ENCODE data around the gene STPG3. TPM values are rescaled to one million over a fixed set of nuclear protein-coding genes. Genes with fewer than 3 reads are reported as not detected.
"Not testable (repeated sequence)": the region's sequence is repeated elsewhere in the genome, so short reads cannot be mapped to it uniquely, and the experiment has no call there.

The STPG3 gene
- polyA plus RNA-seq, 1 donor, result 3.4 TPM

DNA sequence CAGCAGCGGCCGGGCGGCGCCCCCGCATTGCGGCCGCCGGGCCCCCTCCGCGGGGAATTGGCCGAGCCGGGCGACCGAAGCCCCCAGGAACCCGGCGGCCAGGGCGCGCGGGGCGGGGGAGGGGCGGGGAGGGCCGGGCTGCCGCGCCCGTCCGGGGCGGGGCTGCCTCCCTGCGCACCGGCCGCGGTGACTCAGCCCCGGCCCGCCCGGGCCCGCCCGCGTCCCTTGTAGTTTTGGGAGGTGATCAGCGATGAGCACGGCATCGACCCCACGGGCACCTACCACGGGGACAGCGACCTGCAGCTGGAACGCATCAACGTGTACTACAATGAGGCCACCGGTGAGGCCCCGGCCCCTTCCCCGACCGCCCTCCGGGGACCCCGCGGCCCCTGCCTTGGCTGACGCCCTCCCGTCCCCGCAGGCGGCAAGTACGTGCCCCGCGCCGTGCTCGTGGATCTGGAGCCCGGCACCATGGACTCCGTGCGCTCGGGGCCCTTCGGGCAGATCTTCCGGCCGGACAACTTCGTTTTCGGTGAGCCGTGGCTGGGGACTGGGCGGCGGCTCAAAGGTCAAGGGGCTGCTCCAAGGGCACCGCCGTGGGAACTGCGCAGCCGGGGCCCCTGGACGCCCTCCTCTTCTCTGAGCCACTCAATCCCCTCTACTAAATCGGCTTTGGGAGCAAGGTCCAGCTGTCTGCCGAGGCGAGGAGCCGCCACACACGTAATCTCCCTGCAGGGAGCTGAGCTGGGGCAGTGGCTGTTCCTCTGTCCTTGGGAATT, 9.4 kb upstream of the STPG3 start:
- peaks cover 56% of the 10 kb centered on the region for H3K4me1 ChIP-seq (ENCODE audit: control insufficient read depth, insufficient read depth, low read length)
- WGBS (ENCODE audit: insufficient coverage, low lambda C conversion rate), result no CpG with 5 or more reads among the region's 83 CpGs
- peak in 1 of 2 donors; percentile 72 for DNase-seq
- no peaks in the 10 kb centered on the region for H3K9me3 ChIP-seq (ENCODE audit: control insufficient read depth, low read depth, low read length)
- peak overlapping the region; percentile 81 for H3K4me3 ChIP-seq (ENCODE audit: low read length)
- no peaks in the 10 kb centered on the region for H3K27me3 ChIP-seq (ENCODE audit: control insufficient read depth, insufficient read depth, low read length)
- peak overlapping the region; percentile 86 for H3K27ac ChIP-seq (ENCODE audit: low read length)
- peaks cover 24% of the 10 kb centered on the region for H3K36me3 ChIP-seq (ENCODE audit: control insufficient read depth, insufficient read depth, low read length)

DNA sequence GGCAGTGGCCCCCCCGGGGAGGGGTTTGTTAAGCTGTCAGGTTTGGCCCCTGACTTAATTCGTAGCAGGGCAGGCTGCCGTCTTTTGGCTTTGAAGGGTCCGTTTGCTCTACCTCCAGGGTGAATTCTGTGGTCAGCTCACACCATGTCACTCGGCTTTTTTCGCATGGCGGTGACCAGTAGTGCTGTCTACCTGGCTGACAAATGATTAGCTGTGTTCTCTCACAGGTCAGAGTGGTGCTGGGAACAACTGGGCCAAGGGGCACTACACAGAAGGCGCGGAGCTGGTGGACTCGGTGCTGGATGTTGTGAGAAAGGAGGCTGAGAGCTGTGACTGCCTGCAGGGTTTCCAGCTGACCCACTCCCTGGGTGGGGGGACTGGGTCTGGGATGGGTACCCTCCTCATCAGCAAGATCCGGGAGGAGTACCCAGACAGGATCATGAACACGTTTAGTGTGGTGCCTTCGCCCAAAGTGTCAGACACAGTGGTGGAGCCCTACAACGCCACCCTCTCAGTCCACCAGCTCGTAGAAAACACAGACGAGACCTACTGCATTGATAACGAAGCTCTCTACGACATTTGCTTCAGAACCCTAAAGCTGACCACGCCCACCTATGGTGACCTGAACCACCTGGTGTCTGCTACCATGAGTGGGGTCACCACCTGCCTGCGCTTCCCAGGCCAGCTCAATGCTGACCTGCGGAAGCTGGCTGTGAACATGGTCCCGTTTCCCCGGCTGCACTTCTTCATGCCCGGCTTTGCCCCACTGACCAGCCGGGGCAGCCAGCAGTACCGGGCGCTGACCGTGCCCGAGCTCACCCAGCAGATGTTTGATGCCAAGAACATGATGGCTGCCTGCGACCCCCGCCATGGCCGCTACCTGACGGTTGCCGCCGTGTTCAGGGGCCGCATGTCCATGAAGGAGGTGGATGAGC, 8.6 kb upstream of the STPG3 start:
- Histone ChIP-seq H3K4me3 (ENCODE audit: low read length) (peak overlapping the region; percentile 81), H3K4me1 (ENCODE audit: control insufficient read depth, insufficient read depth, low read length) (peaks cover 48% of the 10 kb centered on the region), H3K36me3 (ENCODE audit: control insufficient read depth, insufficient read depth, low read length) (peaks cover 24% of the 10 kb centered on the region), H3K27me3 (ENCODE audit: control insufficient read depth, insufficient read depth, low read length) (no peaks in the 10 kb centered on the region), H3K9me3 (ENCODE audit: control insufficient read depth, low read depth, low read length) (no peaks in the 10 kb centered on the region), H3K27ac (ENCODE audit: low read length) (peak overlapping the region; percentile 86)
- WGBS (ENCODE audit: insufficient coverage, low lambda C conversion rate), result no CpG with 5 or more reads among the region's 36 CpGs
- no peak for DNase-seq

DNA sequence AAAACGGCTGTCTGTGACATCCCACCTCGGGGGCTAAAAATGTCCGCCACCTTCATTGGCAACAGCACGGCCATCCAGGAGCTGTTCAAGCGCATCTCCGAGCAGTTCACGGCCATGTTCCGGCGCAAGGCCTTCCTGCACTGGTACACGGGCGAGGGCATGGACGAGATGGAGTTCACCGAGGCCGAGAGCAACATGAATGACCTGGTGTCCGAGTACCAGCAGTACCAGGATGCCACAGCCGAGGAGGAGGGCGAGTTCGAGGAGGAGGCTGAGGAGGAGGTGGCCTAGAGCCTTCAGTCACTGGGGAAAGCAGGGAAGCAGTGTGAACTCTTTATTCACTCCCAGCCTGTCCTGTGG, 7.8 kb upstream of the STPG3 start:
- Histone ChIP-seq H3K36me3 (ENCODE audit: control insufficient read depth, insufficient read depth, low read length) (peaks cover 24% of the 10 kb centered on the region), H3K4me3 (ENCODE audit: low read length) (peak overlapping the region; percentile 81), H3K4me1 (ENCODE audit: control insufficient read depth, insufficient read depth, low read length) (peaks cover 41% of the 10 kb centered on the region)
- not testable (repeated sequence) for H3K9me3 ChIP-seq (ENCODE audit: control insufficient read depth, low read depth, low read length); H3K27me3 ChIP-seq (ENCODE audit: control insufficient read depth, insufficient read depth, low read length); DNase-seq; H3K27ac ChIP-seq (ENCODE audit: low read length)
- WGBS (ENCODE audit: insufficient coverage, low lambda C conversion rate), result no CpG with 5 or more reads among the region's 18 CpGs

DNA sequence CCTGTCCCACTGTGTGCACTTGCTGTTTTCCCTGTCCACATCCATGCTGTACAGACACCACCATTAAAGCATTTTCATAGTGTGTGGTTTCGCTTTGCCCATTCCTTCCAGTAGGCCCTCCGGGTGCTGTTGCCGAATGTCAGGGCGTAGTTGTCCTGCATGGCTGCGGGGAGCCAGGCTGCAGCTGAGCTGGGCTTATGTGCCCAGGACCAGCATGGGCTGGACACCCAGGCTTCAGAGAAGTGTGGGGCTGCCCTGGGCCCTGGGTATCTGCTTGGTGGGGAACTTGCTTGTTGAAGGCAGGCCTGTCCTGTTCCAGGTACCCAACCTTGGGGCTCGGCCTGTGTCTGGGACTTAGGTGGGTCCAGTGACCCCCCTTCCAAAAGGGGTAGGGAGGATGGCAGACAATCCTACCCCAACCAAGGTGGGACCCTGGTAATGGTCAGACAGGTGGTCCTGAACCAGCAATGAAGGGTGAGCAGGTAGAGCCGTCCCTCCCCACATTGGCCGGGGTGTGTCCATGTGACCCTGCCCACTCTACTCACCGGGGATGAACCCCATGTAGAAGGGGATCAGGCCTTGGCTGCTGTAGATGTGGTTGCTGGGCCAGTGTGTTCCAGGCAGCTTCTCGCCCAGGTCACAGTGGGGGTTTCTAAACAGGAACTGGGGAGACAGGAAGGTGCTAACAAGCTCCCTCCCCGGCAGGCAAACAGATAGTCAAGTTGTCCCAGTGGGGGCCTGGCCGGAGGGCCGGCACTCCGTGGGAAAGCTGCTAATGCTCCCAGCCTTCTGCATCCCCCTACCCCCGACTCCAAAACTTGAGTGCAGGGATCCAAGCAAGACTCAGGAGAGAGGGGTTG, 7.2 kb upstream of the STPG3 start:
- WGBS (ENCODE audit: insufficient coverage, low lambda C conversion rate), result no CpG with 5 or more reads among the region's 15 CpGs
- Histone ChIP-seq H3K4me1 (ENCODE audit: control insufficient read depth, insufficient read depth, low read length) (peaks cover 35% of the 10 kb centered on the region), H3K4me3 (ENCODE audit: low read length) (no peak overlapping the region), H3K9me3 (ENCODE audit: control insufficient read depth, low read depth, low read length) (no peaks in the 10 kb centered on the region), H3K36me3 (ENCODE audit: control insufficient read depth, insufficient read depth, low read length) (peaks cover 24% of the 10 kb centered on the region), H3K27me3 (ENCODE audit: control insufficient read depth, insufficient read depth, low read length) (no peaks in the 10 kb centered on the region), H3K27ac (ENCODE audit: low read length) (no peak overlapping the region)
- no peak for DNase-seq

DNA sequence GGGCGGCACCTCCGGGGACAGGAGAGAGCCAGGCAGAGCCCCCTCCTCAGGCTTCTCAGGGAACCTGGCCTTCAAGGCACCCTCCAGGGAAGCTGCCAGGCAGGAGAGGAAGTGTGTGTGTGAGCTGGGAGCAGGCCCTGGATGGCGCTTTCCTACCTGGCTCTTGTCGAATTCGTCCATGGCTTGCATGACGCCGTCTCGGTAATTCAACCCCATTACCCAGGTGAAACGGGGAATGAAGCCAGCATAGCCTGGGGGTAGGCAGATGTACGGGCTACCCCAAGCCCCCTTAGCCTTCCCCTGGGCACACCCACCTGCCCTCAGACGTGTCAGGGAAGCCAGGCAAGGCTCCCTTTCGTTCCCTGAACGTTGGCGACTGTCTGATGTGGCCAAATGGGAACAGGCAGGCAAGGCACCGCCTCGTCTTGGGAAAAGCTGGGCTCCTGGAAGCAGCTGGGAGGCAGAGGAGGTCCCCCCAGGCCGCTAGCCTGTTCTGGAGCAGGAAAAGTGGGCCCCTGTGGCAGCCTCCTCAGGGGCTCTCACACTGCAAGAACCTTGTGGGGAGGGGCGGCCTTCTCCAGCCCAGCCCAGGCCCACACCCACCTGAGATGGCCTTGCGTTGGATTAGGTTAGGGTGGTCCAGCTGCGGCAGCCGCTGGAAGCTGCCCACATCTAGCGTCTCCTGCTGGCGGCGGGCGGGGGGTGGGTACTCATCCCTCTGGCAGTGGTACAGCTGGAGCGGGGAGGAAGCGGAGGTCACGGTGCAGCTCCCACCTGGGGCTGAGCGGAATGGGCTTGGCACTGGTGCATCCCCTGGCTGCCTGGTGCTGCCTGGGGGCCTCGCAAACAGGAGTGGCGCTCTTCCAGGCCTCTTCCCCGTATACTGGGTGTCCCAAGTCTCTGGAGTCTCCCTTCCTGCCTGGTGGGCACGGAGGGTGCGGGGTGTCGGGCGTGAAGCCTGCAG, 6.3 kb upstream of the STPG3 start:
- DNase-seq, result no peak
- no peak overlapping the region for H3K27ac ChIP-seq (ENCODE audit: low read length)

DNA sequence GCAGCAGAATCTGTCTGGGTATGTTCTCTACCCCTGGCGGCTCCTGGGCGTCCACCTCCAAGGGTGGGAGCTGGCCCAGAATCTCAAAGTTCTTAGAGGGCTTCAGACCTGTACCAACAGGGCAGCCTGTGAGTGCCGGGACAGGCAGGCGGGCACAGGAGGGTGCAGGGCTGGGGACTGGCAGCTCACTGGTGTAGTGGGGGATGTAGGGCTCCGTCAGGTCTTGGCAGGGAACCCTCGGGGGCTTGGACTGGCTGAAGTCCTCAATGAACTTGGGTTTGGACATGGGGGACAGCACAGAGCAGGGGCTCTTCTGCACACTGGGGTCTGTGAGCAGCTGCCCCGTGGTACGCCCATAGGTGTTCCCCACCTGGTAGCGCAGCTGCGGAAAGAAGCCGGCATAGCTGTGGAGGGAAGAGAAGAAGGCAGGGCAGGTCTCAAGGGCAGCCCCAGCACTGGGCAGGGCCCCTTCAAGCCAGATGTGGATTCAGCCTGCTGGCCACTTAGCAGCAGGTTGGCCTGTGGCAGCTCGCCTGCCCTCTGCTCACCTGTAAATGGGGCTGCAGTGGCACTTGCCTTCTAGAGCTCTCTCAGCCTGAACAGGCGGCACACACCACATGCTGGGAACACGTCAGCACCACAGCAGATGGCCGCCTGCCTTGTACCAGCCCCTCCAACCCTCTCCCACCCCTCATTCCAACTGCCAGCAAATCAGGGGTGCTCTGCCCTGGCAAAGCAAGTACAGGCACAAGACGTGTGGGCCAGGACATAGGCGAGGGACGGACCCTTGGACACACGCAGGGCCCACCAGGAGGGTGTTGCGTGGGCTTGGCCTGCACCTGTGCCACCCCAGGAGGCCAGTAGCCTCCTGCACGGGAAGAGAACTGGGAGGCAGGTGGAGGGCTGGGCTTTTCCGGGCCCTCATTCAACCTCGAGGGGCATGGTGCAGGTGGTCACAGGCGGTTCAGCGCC, 5.3 kb upstream of the STPG3 start:
- WGBS (ENCODE audit: insufficient coverage, low lambda C conversion rate), result no CpG with 5 or more reads among the region's 25 CpGs
- no peaks in the 10 kb centered on the region for H3K27me3 ChIP-seq (ENCODE audit: control insufficient read depth, insufficient read depth, low read length)
- no peak overlapping the region for H3K27ac ChIP-seq (ENCODE audit: low read length)
- H3K9me3 ChIP-seq (ENCODE audit: control insufficient read depth, low read depth, low read length), result no peaks in the 10 kb centered on the region
- peaks cover 24% of the 10 kb centered on the region for H3K36me3 ChIP-seq (ENCODE audit: control insufficient read depth, insufficient read depth, low read length)
- H3K4me3 ChIP-seq (ENCODE audit: low read length), result no peak overlapping the region
- no peak for DNase-seq
- peaks cover 27% of the 10 kb centered on the region for H3K4me1 ChIP-seq (ENCODE audit: control insufficient read depth, insufficient read depth, low read length)

More for the DNA sequence above, 6.3 kb upstream of the STPG3 start:
- Histone ChIP-seq H3K36me3 (ENCODE audit: control insufficient read depth, insufficient read depth, low read length) (peaks cover 24% of the 10 kb centered on the region), H3K4me1 (ENCODE audit: control insufficient read depth, insufficient read depth, low read length) (peaks cover 28% of the 10 kb centered on the region), H3K9me3 (ENCODE audit: control insufficient read depth, low read depth, low read length) (no peaks in the 10 kb centered on the region), H3K4me3 (ENCODE audit: low read length) (no peak overlapping the region), H3K27me3 (ENCODE audit: control insufficient read depth, insufficient read depth, low read length) (no peaks in the 10 kb centered on the region)
- no CpG with 5 or more reads among the region's 36 CpGs for WGBS (ENCODE audit: insufficient coverage, low lambda C conversion rate)

DNA sequence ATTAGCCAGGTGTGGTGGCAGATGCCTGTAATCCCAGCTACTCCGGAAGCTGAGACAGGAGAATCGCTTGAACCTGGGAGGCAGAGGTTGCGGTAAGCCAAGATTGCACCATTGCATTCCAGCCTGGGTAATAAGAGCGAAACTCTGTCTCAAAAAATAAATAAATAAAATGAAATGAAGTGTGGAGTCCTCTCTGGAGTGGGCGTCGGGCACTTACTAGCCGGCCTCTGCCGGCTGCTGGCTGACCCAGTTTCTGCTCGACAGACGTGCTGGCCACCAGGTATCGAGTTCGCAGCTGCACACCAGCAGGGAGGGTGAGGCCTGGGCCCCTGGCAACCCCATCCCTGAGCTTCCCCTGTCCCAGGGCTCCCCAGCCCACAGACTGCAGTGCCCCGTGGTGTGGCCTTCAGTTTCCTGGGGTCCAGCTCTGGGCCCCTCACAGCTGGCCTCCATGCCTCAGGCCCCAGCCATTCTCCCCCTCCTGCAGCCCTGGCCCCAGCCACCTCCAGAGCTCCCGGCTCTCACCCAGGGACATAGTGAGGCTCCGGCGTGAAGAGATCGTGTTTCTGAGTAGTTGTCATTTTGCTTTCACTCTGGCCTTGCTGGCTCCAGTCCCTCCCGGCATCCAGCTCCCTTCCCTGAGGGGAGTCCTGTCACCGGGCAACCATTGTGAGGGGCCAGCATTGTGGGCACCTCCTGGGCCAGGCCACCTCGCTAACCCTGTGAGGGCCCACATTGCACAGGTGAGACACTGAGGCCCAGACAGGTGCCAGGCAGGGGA, 3.8 kb upstream of the STPG3 start:
- Histone ChIP-seq H3K4me1 (ENCODE audit: control insufficient read depth, insufficient read depth, low read length) (peaks cover 32% of the 10 kb centered on the region), H3K9me3 (ENCODE audit: control insufficient read depth, low read depth, low read length) (no peaks in the 10 kb centered on the region), H3K36me3 (ENCODE audit: control insufficient read depth, insufficient read depth, low read length) (peaks cover 18% of the 10 kb centered on the region), H3K27me3 (ENCODE audit: control insufficient read depth, insufficient read depth, low read length) (no peaks in the 10 kb centered on the region), H3K4me3 (ENCODE audit: low read length) (no peak overlapping the region), H3K27ac (ENCODE audit: low read length) (no peak overlapping the region)
- no peak for DNase-seq
- WGBS (ENCODE audit: insufficient coverage, low lambda C conversion rate), result 100% methylated on average over 1 of the region's 20 CpGs

DNA sequence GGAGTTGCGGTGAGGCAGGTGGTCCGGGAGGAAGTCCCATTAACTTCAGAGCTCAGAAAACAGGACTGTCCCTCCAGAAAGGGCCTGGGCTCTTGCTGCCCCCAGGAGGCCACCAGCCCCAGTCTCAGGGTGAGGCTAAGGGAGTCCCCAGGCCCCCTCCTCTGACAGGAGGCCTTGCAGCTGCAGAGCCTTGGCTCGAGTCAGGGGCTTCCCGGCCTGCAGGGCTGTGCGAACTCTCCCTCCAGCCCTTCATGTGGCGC, 3.2 kb upstream of the STPG3 start:
- Histone ChIP-seq H3K4me1 (ENCODE audit: control insufficient read depth, insufficient read depth, low read length) (peaks cover 33% of the 10 kb centered on the region), H3K4me3 (ENCODE audit: low read length) (no peak overlapping the region), H3K27me3 (ENCODE audit: control insufficient read depth, insufficient read depth, low read length) (no peaks in the 10 kb centered on the region), H3K36me3 (ENCODE audit: control insufficient read depth, insufficient read depth, low read length) (peaks cover 13% of the 10 kb centered on the region), H3K9me3 (ENCODE audit: control insufficient read depth, low read depth, low read length) (no peaks in the 10 kb centered on the region), H3K27ac (ENCODE audit: low read length) (no peak overlapping the region)
- WGBS (ENCODE audit: insufficient coverage, low lambda C conversion rate), result no CpG with 5 or more reads among the region's 6 CpGs
- DNase-seq, result no peak
